Stimulated activated naive CD8-positive, alpha-beta T cell treated with anti-CD3 and anti-CD28 coated beads, Interleukin-15, Interleukin-2, amounts not matched to agents 100 ng/mL and 50 ng/mL, for 24 hours (primary cell): ENCODE data around the gene KCNK6.
"Not testable (repeated sequence)": the region's sequence is repeated elsewhere in the genome, so short reads cannot be mapped to it uniquely, and the experiment has no call there.

Experiments
- H3K27ac Mint-ChIP-seq: one replicate; pipeline ENCODE4 v1.8.0; 2021; ENCODE audit warnings: mild to moderate bottlenecking, mixed read lengths
- H3K27me3 Mint-ChIP-seq: one replicate; pipeline ENCODE4 v1.8.0; 2021; ENCODE audit warnings: mixed read lengths
- H3K36me3 Mint-ChIP-seq: one replicate; pipeline ENCODE4 v1.8.0; 2021; ENCODE audit warnings: low read depth, mixed read lengths
- H3K4me1 Mint-ChIP-seq: one replicate; pipeline ENCODE4 v1.8.0; 2021; ENCODE audit warnings: low read depth, mixed read lengths
- H3K4me3 Mint-ChIP-seq: one replicate; pipeline ENCODE4 v1.8.0; 2021; ENCODE audit warnings: mild to moderate bottlenecking, mixed read lengths
- H3K9me3 Mint-ChIP-seq: one replicate; pipeline ENCODE4 v1.8.0; 2021; ENCODE audit warnings: mixed read lengths

KCNK6 gene

DNA sequence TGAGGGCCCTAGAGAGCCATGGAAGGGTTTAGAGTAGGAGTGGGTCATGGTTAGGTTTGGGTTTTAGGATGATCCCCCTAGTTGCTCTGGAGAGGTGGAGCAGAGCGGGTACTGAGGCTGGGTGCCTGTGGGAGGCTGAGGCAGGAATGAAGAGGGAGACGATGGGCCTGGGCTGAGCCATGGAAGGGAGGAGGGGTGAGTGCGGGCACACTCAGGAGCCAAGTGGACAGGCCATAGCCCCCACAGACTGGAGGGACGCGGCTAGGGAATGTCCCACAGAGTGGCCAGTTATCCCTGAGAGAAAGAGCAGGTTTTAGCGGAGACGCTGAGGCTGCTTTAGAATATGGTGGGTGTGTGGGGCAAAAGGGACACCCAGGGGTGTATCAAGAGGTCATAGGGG lies 10.0 kb downstream of the KCNK6 start:
- no peaks in the 10 kb centered on the region for H3K4me1 Mint-ChIP-seq
- H3K36me3 Mint-ChIP-seq: peaks cover 17% of the 10 kb centered on the region
- no peak overlapping the region for H3K4me3 Mint-ChIP-seq
- H3K27me3 Mint-ChIP-seq: no peaks in the 10 kb centered on the region
- no peak overlapping the region for H3K27ac Mint-ChIP-seq
- no peaks in the 10 kb centered on the region for H3K9me3 Mint-ChIP-seq

DNA sequence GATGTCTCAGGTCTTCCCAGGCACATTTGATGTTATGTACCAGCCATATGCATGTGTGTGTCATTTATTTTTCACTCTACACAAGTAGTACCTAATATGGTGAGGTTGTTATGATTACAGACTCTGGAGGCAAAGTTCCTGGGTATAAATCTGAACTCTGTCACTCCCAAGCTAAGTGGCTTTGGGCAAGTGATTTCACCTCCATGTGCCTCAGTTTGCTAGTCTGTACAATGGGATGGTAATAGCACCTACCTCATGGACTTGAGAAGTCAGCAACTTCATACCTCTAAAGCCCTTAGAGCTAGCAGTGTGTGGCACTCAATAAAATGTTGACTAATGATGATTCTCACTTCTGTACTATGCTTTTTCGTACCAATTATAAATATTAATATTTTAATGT lies 12.1 kb downstream of the KCNK6 start:
- Mint-ChIP-seq H3K27ac (no peak overlapping the region), H3K36me3 (peaks cover 13% of the 10 kb centered on the region), H3K9me3 (no peaks in the 10 kb centered on the region), H3K27me3 (no peaks in the 10 kb centered on the region), H3K4me3 (no peak overlapping the region), H3K4me1 (no peaks in the 10 kb centered on the region)

DNA sequence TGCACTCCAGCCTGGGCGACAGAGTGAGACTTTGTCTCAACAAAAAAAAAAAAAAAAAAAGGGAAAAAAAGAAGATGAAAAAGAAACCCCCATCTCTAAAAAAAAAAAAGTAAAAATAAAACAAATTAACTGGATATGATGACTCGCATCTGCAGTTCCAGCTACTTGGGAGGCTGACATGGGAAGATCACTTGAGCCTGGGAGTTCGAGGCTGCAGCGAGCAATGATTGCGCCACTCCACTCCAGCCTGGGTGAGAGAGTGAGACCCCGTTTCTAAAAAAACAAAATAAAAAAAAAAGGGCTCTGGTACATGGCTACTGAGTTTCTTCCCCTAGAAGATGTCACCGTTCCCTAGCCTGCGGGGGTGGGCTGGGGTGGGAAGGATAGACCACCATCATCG lies 13.6 kb downstream of the KCNK6 start:
- Mint-ChIP-seq H3K27me3 (no peaks in the 10 kb centered on the region), H3K4me3 (no peak overlapping the region), H3K36me3 (peaks cover 8% of the 10 kb centered on the region), H3K4me1 (peaks cover 6% of the 10 kb centered on the region), H3K27ac (no peak overlapping the region), H3K9me3 (no peaks in the 10 kb centered on the region)

DNA sequence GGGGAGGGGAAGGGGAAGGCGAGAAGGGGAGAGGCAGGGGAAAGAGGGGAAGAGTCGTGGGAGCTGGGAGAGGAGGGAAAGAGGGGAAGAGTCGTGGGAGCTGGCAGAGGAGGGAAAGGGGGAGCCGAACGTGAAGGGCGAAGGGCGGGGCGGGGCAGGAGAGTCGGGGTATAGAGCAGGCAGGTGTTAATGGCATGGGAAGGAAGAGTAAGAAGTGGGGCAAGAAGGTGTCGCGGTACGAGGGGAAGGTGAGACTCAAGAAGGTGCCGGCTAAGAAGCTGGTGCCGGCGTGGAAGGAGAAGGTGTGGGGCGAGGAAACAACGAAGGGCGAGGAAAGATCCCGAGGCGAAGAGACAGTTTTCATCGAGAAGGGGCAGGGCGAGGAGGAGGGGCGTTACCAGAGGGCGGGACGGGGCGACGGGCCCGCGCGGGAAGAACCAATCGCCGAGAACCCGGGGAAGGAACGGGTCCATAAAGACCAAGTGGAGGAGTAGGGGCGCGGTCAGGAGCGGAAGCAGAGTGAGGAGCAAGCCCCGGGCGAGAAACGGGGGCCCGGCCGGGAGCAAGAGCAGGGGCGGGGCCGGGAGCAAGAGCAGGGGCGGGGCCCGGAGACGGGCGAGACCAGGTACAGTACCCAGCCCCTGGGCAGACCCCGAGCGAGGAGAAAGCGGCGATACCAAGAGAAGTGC lies 16.4 kb downstream of the KCNK6 start:
- H3K4me1 Mint-ChIP-seq: peaks cover 10% of the 10 kb centered on the region
- peak overlapping the region; percentile 97 for H3K27ac Mint-ChIP-seq
- H3K4me3 Mint-ChIP-seq: peak overlapping the region; percentile 89
- no peaks in the 10 kb centered on the region for H3K36me3 Mint-ChIP-seq
- H3K9me3 Mint-ChIP-seq: no peaks in the 10 kb centered on the region
- H3K27me3 Mint-ChIP-seq: no peaks in the 10 kb centered on the region

DNA sequence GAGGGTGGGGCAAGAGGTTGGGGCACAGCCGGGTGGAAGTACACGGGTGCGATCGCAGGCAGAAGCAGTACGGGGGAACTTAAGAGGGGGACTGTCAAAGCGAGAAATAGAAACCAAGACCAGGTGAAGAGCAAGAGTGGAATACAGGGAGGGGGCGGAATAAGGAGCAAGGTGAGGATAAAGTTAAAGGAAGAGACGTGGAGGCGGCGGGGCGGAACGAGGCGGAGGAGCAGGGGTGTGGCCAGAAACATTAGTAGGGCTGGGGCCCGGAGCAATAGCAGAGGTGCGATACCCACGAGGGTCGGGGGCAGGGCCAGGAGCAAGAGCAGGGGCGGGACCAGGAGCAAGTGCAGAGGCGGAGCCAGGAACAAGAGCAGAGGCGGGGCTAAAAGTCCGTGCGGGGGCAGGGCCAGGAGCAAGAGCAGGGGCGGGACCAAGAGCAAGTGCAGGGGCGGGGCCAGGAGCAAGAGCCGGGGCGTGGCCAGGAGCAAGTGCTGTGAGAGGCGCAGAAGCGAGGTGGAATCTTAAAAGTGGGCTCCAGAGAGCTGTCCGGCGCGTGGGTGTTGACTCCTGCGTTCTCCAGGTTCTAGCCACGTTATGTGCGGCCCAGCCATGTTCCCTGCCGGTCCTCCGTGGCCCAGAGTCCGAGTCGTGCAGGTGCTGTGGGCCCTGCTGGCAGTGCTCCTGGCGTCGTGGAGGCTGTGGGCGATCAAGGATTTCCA lies 17.2 kb downstream of the KCNK6 start:
- Mint-ChIP-seq H3K4me1 (peaks cover 10% of the 10 kb centered on the region), H3K27me3 (no peaks in the 10 kb centered on the region), H3K27ac (peak overlapping the region; percentile 97), H3K36me3 (no peaks in the 10 kb centered on the region), H3K9me3 (no peaks in the 10 kb centered on the region), H3K4me3 (peak overlapping the region; percentile 89)

DNA sequence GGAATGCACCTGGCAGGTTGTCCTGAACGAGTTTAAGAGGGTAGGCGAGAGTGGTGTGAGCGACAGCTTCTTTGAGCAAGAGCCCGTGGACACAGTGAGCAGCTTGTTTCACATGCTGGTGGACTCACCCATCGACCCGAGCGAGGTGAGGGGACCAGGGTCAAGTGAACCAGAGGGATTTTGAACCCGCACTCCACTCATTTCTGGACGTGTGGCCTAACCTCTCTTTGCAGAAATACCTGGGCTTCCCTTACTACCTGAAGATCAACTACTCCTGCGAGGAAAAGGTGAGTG lies 17.7 kb downstream of the KCNK6 start:
- Mint-ChIP-seq H3K9me3 (no peaks in the 10 kb centered on the region), H3K36me3 (no peaks in the 10 kb centered on the region), H3K27me3 (no peaks in the 10 kb centered on the region), H3K4me3 (peak overlapping the region; percentile 89), H3K4me1 (peaks cover 10% of the 10 kb centered on the region), H3K27ac (peak overlapping the region; percentile 97)

DNA sequence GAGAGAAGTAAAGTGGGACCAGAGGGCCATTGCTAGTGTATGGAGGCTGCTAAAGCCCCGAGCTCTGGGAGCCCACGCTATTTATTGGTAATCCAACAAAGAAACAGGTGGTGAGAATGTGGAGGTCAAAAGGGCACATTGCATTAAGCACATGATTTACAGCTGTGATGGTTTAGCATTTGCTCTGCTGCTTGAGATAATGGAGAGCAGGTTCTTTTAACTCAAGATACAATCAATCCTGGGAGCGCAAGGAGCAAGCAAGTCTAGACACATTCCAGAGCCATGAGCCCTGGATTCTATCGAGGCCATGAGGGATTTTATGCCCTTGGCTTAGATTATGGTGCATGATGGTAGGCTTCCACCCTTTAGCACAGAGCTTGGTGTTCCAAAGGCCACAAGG lies 19.4 kb downstream of the KCNK6 start:
- not testable (repeated sequence) for H3K36me3 Mint-ChIP-seq, H3K9me3 Mint-ChIP-seq, H3K27ac Mint-ChIP-seq, H3K4me1 Mint-ChIP-seq, H3K27me3 Mint-ChIP-seq
- H3K4me3 Mint-ChIP-seq: peak overlapping the region; percentile 21

DNA sequence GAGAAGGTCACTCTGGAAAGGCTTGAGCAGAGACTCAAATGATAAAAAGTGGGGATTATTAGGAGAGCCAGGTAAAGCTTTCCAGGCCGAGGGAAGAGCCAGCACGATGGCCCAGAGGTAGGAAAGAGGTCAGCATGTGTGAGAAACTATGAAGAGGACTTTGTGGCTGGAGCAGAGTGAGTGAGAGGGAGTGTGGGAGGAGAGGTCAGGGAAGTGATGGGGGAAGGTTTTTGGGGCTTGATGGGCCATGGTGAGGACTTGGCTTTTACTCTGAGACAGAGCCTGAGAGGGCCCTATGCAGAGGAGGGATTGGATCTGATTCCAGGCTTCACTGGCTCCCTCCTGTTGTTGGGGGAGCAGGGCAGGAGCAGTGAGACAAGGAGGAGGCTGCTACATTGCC lies 21.3 kb downstream of the KCNK6 start:
- H3K4me1 Mint-ChIP-seq: peaks cover 10% of the 10 kb centered on the region

DNA sequence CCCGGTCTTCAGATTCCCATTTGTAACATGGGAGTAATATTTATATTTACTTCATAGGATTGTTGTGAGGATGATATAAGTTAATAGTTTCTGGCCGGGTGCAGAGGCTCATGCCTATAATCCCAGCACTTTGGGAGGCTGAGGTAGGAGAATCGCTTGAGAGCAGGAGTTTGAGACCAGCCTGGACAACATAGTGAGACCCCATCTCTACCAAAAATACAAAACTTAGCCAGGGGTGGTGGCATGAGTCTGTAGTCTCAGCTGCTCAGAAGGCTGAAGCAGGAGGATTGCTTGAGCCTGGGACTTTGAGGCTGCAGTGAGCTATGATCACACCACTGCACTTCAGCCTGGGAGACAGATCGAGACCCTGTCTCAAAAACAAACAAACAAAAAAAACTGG lies 27.2 kb downstream of the KCNK6 start:
- Mint-ChIP-seq H3K27me3 (no peaks in the 10 kb centered on the region), H3K4me1 (no peaks in the 10 kb centered on the region), H3K9me3 (no peaks in the 10 kb centered on the region), H3K4me3 (no peak overlapping the region), H3K36me3 (no peaks in the 10 kb centered on the region), H3K27ac (no peak overlapping the region)

More for the DNA sequence above, 21.3 kb downstream of the KCNK6 start:
- Mint-ChIP-seq H3K36me3 (no peaks in the 10 kb centered on the region), H3K9me3 (no peaks in the 10 kb centered on the region), H3K27me3 (no peaks in the 10 kb centered on the region), H3K4me3 (no peak overlapping the region), H3K27ac (peak overlapping the region; percentile 1)

DNA sequence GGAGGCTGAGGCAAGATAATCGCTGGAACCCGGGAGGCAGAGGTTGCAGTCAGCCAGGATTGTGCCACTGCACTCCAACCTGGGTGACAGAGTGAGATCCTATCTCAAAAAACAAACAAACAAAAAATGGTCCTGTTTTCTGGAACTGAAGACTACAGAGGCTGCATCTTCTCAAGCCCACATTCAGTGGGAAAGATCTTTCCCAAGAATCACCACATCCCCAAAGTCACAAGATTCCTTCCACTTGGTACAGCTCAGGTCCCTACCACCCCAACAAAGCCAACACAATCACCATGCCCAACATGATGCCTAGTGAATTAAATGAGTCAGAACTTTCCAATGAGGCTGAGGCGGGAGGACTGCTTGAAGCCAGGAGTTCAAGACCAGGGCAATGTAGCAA lies 31.2 kb downstream of the KCNK6 start:
- no peaks in the 10 kb centered on the region for H3K4me1 Mint-ChIP-seq
- H3K27me3 Mint-ChIP-seq: no peaks in the 10 kb centered on the region
- no peak overlapping the region for H3K27ac Mint-ChIP-seq
- H3K36me3 Mint-ChIP-seq: no peaks in the 10 kb centered on the region
- no peaks in the 10 kb centered on the region for H3K9me3 Mint-ChIP-seq
- no peak overlapping the region for H3K4me3 Mint-ChIP-seq

DNA sequence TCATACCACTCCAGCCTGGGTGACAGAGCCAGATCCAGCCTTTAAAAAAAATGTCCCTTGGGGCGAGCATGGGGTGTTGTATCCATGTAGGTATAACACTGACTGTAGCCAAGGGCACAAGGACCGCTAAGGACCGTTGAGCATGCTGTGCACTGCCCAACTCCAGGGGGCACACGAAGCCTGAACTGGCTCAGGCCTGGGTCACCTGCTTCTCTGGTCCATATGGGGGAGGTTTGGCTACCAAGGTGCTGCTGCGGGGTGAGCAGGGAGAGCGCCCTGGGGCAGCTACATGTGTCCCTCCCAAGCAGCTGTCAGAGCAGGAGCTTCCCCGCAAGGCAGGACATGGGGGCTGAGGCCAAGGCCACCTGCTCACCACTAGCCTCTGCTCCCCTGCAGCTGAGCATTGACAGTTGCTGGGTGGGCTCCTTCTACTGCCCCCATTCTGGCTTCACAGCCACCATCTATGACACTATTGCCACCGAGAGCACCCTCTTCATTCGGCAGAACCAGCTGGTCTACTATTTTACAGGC lies 32.3 kb downstream of the KCNK6 start:
- Mint-ChIP-seq H3K9me3 (no peaks in the 10 kb centered on the region), H3K4me1 (no peaks in the 10 kb centered on the region), H3K27me3 (peaks cover 3% of the 10 kb centered on the region), H3K27ac (no peak overlapping the region), H3K36me3 (no peaks in the 10 kb centered on the region), H3K4me3 (no peak overlapping the region)

DNA sequence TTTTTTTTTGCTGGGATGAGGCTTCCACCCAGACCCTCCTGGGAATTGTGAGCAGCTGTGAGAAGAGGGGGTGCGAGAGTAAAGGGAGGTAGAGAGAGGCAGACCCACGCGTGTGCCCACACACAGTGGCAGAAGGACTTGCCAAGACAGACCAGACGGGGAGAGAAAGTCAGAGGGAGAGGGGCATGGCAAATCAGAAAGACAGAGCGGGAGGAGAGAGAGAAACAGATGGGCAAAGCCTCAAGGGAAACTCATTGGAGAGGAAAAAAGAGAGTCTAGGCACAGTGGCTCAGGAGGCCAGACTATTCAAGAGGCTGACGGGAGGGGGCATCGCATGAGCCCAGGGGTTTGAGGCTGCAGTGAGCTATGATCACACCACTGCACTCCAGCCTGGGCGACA lies 33.0 kb downstream of the KCNK6 start:
- peaks cover 3% of the 10 kb centered on the region for H3K27me3 Mint-ChIP-seq
- H3K4me1 Mint-ChIP-seq: no peaks in the 10 kb centered on the region
- H3K4me3 Mint-ChIP-seq: no peak overlapping the region
- no peaks in the 10 kb centered on the region for H3K36me3 Mint-ChIP-seq
- no peak overlapping the region for H3K27ac Mint-ChIP-seq
- H3K9me3 Mint-ChIP-seq: no peaks in the 10 kb centered on the region

DNA sequence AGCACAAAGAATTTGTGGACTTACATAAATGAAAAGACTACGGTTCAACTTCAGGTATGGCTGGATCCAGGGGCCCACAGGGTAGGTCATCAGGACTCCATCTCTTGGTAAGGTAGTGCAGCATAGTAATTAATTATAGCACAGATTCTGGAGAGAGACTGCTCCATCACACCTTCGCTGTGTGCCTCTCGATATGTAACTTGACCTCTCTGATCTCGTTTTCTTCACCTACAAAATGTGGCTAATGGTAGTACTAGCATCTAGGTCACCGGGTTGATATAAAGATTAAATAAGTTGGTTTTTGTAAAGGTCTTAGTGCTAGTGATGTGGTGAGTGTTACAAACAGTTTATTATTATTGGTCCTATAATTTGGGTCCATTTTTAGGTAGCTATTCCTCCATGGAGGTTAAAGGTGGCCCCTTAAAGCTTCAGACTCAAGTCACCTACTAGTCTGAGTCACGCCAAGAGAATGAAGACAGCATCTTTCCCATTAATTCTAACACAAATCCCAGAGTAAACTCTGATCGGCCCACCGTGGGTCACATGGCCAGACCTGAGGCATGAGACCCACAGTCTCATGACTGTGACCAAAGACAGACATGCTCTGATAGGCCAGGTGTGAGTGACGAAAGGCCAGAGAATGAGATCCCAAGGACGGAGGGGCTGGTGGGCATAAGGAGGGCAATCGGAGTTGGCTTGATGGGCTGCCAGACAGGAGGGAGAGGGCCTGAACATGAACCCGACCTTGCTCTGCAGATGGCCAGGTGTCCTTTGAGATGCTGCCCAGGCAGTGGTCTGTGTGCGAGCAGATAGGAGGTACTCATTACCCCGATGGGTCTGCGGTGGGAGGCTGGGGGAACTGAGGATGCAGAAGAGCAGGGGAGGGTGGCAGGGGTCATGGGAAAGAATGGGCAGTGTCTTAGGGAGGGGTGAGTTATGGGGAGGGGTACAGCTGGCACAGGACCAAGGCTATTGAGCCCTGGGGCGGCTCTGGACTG lies 36.4 kb downstream of the KCNK6 start:
- Mint-ChIP-seq H3K27ac (no peak overlapping the region), H3K4me1 (peaks cover 6% of the 10 kb centered on the region), H3K27me3 (peaks cover 16% of the 10 kb centered on the region), H3K9me3 (no peaks in the 10 kb centered on the region), H3K4me3 (no peak overlapping the region), H3K36me3 (no peaks in the 10 kb centered on the region)

DNA sequence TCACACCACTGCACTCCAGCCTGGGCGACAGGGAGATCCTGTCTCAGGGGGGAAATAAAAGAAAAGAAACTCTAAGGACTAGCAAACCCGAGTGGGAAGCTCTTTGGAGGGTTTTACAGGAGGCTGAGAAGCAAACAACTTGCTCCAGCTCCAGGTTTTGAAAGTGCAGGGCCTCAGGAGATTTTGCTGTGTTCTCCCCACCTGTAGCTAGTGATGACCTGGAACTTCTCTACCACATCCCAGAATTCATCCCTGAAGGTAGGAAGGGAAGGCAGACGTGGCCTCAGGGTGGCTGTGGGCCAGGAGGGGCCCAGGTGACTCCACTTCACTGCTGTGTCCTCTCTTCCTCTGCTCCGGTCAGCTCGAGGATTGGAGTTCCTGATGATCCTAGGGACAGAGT lies 38.4 kb downstream of the KCNK6 start:
- Mint-ChIP-seq H3K27me3 (peaks cover 21% of the 10 kb centered on the region), H3K4me3 (no peak overlapping the region), H3K4me1 (peaks cover 14% of the 10 kb centered on the region), H3K9me3 (no peaks in the 10 kb centered on the region), H3K27ac (no peak overlapping the region), H3K36me3 (no peaks in the 10 kb centered on the region)
